ENCODE data around the gene PRKAG2. TPM values are rescaled to one million over a fixed set of nuclear protein-coding genes. Genes with fewer than 3 reads are reported as not detected.

Gene PRKAG2
- total and polyA plus RNA-seq, 2 of the 13 experiments (the other 11 are each of a cell fraction or from before 2014, with no cell fraction given), result 0.90 to 1.3 TPM

- TF ChIP-seq, protein P1, sequence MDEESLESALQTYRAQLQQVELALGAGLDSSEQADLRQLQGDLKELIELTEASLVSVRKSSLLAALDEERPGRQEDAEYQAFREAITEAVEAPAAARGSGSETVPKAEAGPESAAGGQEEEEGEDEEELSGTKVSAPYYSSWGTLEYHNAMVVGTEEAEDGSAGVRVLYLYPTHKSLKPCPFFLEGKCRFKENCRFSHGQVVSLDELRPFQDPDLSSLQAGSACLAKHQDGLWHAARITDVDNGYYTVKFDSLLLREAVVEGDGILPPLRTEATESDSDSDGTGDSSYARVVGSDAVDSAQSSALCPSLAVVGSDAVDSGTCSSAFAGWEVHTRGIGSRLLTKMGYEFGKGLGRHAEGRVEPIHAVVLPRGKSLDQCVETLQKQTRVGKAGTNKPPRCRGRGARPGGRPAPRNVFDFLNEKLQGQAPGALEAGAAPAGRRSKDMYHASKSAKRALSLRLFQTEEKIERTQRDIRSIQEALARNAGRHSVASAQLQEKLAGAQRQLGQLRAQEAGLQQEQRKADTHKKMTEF (CRISPR knock-in tag; IDR thresholded peaks at IDR 0.05), result 0 out of 2 replicates have a peak, but pooled peaks have one; percentile 31
- TF ChIP-seq HMGXB4 (CRISPR knock-in tag; IDR thresholded peaks at IDR 0.05; ENCODE audit: borderline replicate concordance in 1 of 2, low read depth in 1 of 2) (peak in 1 of 2 experiments; percentile 27; a peak in 1 of 4 replicates), KDM3A (CRISPR knock-in tag; IDR thresholded peaks at IDR 0.05; ENCODE audit: low read depth) (peak; percentile 31; the same call in 1 of the 2 replicates), ZBTB42 (CRISPR knock-in tag; IDR thresholded peaks at IDR 0.05) (no peak), ZNF646 (CRISPR knock-in tag; IDR thresholded peaks at IDR 0.05) (0 out of 2 replicates have a peak, but pooled peaks have one; percentile 19), ZNF687 (CRISPR knock-in tag; IDR thresholded peaks at IDR 0.05) (peak; percentile 41; the same call in 1 of the 2 replicates), PPARG (CRISPR knock-in tag; conservative IDR thresholded peaks at IDR 0.05) (no peak), HNRNPLL (IDR thresholded peaks at IDR 0.05; ENCODE audit: low read depth, low read length, poor library complexity, severe bottlenecking) (peak; percentile 23)
- TF ChIP-seq, protein P2, sequence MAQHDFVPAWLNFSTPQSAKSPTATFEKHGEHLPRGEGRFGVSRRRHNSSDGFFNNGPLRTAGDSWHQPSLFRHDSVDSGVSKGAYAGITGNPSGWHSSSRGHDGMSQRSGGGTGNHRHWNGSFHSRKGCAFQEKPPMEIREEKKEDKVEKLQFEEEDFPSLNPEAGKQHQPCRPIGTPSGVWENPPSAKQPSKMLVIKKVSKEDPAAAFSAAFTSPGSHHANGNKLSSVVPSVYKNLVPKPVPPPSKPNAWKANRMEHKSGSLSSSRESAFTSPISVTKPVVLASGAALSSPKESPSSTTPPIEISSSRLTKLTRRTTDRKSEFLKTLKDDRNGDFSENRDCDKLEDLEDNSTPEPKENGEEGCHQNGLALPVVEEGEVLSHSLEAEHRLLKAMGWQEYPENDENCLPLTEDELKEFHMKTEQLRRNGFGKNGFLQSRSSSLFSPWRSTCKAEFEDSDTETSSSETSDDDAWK (CRISPR knock-in tag; IDR thresholded peaks at IDR 0.05), result no peak
These were observed 94.1 kb downstream of the PRKAG2 start (continued) for GRCh38 chr7:151782598-151783448.
